GM19193 (cell line): ENCODE results near the gene MBD1.

Source experiments
- POLR2A ChIP-seq: IDR thresholded peaks from 4 replicates; pipeline ENCODE4 v1.6.1; 2011; ENCODE audit not compliant: insufficient read depth, insufficient read length; ENCODE audit errors: extremely low read depth

Gene MBD1

DNA sequence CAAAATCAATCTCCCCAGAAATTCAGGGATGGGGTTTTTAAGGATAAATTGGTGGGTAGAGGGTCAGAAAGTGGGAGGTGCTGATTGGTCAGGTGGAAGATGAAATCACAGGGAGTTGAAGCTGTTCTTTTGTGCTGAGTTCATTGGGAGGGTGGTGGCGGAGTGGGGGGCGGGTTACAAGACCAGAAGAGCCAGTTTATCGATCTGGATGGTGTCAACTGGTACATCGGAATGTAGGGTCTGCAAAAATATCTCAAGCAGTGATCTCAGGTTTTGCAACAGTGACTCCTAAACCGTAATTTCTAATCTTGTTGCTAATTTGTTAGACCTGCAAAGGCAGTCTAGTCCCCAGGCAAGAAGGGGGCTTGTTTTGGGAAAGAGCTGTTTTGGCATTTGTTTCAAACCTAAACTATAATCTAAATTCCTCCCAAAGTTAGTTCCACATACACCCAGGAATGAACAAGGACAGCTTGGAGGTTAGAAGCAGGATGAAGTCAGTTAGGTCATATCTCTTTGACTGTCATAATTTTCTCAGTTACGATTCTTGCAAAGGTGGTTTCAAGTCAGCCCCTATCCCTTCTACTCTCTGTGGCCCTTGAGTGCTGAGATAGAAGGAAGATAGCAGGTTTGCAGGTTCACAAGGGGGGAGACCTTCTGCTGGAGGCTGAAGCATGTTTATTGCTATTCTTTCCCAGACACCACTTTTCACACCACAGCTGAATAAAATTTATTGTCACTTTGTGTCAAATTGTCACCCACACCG, 18.5 kb upstream of the MBD1 start:
- no peak for TF ChIP-seq POLR2A

DNA sequence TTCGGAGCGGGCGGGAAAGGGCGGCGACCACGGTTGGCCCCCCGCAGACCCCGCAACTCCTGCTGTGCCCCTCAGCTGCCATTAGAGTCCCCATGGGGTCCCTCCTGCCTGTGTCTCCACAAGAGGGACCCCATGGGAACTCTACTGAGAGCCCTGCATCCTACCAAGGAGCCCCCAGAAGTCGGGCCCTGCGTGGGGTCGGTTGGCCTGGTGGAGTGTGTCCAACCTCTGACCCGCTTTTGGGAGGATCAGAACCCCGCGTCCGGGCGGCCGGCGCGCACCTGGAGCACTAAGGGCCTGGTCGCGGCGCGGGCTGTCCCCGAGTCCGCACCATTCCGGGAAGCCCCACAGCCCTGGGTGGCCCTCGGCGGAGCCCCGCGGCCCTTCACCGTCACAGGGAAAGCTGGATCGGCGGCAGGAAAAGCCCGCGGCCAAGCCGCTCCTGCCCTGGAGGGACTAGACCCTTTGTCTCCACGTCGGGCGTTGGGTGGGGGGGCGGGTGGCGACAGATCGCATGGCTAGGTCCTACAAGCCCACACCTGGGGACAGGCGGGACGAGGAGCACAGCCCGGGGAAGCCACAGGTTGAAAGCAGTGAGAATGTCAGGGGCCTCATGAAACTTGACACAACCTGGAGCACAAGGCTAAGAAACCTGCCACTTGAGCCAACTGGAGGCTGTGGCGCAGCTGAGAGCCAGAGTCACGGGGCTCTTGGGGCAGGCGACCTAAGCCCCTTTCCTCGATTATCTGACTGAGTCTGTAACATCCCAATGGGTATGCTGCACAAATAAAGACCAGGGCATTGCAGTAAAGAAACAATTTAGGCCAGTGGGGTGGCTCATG, 17.3 kb upstream of the MBD1 start:
- TF ChIP-seq POLR2A: no peak

DNA sequence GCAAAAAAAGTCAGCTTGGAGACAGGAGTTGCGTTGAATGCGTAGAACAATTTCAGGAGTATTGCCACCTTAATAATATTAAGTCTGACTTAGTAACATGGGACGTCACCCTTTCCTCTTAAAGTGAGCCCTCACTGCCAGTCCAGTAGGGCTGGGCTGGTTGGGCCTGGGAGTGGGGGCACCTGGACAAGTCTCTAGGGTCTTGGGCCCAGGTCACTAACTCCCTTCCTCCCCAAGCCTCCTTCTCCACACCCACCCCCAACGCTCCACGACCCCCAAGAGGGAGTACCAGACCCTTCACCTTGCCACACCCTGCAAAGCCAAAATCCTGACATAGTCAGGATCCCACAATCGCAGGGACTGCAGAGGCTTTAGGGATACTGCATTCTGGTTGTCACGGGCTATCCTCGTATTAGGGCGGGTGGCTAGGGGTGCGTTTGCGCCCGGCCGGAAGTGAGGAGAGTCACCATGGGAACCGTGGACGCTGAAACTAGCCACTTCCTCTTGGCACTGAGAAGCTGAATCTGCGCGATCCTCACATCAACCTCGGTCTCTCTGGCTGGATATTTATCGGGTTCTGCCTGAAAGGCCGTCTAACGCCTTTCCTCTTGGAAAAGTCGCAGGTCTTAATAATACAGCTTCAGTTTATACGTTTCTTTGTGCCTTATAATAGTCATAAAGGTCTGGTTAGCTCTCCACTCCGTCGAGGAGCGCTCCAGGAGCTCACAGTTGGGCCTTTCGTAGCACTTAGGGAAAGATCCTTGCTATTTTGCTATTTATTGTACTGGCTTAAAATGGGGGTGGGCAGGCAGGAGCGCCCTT, 16.5 kb upstream of the MBD1 start:
- TF ChIP-seq POLR2A: no peak

DNA sequence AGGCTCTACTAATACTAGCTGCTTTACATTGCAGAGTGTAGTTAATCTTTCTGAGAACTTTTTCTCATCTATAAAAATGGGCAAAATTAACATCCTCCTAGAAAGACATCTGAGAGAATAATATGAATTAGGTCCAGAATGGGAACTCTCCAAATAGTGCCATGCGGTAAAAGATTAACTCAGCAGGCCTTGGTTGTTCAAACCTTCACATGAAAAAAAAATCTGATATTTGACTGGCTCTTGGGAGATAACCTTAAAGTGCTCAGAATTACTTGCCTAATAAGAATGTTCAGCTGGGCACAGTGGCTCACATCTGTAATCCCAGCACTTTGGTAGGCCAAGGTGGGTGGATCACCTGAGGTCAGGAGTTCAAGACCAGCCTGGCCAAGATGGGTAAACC, 11.7 kb upstream of the MBD1 start:
- TF ChIP-seq POLR2A: no peak

DNA sequence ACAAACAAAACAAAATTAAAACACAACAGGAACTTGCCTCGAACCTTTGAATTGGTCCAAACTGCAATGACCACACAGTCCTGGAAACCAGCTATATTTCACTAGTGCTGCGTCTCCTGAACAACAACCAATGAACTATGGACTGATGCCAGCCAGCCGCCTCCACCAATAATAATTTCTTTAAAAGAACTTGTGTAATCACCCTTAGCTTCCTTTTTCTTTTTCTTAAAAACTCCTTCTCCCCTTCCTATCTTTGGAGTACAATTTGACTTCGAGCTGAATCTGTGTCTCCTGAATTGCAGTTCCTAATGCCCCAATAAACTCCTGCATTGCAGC, 7.8 kb upstream of the MBD1 start:
- no peak for TF ChIP-seq POLR2A

DNA sequence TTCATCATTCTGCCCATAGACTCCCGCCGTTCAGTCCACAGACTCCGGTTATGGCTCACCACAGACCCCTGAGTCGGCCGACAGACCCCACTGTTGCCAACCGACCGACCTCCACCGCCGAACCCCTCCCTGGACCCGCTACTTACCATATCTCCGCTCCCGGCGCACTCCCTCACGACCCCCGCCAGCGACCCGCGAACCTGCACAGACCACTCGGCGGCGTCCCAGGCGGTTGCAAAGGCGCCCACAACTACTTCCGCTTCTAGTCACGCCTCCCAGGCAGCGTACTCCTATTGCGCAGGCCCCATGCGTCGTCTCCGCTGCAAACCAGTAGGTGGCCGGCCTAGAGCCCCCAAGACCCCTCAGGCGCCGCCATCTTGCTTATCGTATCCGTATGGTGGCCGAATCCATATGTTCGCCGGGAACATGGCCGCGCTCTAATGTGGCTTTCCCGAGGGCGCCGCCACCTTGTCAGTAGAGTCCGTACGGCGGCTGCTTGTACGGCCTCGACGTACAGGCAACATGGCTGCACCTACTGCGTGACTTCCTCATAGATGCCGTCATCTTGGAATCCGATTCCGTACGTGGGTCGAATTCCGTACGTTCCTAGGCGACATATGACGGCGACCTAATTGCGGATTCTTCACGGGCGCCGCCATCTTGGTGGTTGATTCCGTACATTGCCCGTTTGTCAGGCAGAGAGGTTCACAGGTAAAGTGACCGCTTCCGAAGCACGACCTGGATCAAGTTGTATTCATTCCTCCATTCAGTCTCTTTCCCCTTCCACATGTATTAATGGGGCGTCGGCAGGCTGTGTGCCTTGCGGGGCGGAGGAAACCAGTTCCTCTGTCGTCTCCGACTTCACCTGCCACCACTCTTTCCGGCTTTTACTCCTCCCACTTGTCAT, 6.4 kb upstream of the MBD1 start, which contains the start of gene CXXC1:
Gene CXXC1, minus strand, starts transcription at position 252 of the 907 bp plus-strand sequence. Its CDS starts 103 bp downstream, at position 149.
- peak; percentile 77 for TF ChIP-seq POLR2A

DNA sequence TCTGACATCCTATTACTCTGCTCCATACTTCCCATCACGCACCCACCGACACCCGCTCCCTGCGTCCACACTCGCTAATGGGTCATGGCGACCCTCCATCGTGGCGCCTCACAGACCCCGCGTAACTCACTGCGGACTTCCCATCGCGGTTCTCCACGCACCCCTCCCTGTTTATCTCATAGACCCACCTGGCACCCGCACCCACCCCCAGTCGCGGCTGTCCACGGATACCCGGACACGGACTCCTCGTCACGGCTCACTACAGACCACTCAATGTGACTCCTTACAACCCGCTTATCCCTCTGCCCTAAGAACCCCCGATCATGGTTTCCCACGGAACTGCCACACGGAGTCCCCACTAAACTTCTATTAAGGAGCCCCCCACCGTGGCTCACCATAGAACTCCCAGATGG, 5.7 kb upstream of the MBD1 start:
- TF ChIP-seq POLR2A: no peak

DNA sequence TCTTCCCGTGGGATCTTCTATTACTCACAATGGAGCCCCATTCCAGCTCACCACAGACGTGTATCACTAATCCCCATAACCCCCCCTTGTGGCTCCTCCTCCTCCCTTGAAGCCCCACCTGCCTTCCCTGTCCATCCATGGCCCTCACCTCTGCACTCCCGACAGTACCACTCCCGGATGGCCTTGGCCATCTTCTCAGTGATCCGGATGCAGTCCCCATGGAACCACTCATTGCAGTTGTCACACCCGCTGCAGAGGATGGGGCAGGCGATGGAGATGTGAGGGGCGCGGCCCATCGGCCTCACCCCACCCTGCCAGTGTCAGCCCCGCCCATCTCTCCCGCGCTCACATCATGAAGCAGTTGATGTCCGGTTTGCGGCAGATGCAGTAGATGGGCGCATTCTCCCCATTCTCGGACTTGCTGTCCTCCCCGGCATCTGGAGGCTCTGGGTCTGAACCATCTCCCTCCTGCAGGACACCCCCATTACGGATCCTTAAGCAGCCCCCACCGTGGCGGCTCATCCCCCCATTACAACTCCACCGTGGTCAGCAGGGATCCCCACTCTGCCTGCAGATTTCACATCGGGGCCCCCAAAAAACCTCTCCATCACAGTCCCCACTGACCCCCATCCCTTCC, 5.2 kb upstream of the MBD1 start:
- no peak for TF ChIP-seq POLR2A

DNA sequence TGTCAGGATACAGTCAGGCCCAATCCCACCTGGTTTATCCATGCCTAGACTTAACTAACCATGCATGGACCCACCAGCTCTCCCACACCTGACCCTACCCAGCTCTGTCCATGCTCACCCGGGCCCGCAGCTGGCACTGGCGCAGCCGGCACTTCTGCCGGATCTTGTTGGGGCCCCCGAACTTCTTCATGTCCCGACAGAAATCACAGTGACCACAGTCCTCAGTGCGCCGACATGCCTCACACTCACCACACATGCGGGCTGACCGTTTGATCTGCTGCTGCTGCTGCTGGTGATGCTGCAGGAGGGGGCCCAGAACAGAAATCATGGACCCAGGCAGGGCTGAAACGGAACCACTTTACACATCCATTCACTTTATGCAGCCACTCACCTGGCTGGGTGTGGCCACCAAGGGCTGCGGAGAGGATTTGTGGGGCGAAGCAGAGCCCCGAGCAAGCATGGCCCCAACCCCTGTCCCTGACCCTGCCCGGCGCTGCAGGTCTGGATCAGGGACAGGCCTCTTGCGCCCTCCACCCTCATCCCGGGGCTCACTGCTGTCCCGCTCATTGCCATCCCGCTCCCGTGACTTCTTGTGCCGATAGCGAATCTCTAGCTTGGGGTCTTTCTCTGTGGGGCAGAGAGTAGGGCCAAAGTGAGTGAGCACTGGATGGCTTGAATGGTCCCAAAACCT, 4.5 kb upstream of the MBD1 start:
- TF ChIP-seq POLR2A: no peak

DNA sequence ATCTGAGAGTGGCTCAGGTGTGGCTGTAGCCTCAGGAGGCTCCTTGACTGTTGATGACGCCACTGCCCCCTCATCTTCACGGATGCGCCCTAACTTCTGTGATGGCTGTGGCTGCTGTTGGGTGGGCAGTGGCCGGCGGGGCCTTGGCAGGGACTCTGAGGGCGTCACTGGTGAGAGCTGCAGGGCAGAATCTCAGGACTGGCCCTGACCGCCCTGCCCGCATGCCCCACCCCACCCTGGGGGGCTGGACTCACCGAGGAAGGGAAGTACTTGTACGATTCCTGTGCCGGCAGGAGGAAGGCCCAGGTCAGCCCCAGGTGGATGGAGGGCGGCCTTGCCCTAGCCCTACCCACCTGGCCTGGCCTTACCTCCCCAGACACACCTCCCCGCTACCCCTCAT, 3.7 kb upstream of the MBD1 start:
- no peak for TF ChIP-seq POLR2A

DNA sequence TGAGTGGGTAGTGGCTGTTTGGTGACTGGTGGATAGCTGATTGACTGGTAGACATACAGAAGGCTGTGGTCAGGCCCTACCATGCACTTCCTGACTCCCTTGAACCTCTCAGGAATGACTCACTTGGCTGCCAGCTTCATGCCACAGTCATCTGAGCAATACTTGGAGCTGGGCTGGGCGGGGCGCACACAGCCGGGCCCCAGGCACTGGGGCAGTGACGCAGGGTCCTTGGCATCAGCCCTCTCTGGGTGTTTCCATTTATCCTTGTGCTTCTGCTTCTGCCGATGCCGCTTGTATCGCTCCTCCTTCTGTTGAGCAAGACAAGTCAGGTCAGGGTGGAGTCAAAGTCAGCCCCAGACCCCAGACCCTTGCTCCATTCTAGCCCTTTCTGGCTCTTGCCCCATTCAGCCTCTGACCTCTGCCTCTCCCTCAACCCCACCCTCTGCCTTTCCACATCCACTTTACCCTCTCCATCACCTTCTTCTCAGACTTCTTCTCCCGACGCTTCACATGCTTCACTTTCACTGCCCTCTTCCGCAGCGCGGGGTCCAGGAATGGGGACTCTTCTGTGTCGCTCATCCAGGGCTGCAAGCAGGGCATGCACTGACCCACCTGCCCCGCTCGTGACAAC, 3.0 kb upstream of the MBD1 start:
- no peak for TF ChIP-seq POLR2A

DNA sequence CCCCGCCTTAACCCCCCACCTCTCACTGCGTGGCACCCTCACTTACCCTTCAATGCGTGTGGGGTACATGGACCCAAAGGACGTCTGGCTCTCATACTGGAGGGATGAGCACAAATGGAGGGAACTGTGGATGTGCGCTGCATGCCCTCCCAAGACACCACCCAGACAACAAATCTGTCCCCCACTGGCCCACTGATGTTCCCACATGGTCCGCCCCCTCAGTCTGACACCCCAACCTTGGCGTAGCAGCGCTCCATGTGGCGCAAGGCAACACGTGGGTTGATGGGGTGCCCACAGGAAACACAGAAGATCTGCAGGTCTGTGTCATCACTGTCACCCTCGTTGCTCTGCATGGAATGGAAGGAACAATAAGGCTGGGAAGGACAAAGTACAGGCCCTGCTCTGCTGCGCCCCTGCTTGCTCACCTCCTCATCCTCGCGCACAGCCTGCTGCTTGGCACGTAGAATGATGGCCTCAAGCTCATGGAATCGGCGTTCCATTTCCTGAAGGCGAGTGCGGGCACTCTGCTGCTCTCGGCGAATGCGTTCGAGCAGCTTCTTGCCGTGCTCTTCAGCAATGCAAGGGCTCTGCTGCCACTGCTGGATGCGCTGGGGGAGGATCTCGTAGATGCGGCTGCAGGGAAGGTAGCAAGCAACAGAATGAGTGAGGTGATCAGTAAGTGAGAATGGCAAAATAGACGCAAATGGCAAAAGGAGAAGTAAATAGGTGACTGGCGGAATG, 2.3 kb upstream of the MBD1 start:
- no peak for TF ChIP-seq POLR2A

DNA sequence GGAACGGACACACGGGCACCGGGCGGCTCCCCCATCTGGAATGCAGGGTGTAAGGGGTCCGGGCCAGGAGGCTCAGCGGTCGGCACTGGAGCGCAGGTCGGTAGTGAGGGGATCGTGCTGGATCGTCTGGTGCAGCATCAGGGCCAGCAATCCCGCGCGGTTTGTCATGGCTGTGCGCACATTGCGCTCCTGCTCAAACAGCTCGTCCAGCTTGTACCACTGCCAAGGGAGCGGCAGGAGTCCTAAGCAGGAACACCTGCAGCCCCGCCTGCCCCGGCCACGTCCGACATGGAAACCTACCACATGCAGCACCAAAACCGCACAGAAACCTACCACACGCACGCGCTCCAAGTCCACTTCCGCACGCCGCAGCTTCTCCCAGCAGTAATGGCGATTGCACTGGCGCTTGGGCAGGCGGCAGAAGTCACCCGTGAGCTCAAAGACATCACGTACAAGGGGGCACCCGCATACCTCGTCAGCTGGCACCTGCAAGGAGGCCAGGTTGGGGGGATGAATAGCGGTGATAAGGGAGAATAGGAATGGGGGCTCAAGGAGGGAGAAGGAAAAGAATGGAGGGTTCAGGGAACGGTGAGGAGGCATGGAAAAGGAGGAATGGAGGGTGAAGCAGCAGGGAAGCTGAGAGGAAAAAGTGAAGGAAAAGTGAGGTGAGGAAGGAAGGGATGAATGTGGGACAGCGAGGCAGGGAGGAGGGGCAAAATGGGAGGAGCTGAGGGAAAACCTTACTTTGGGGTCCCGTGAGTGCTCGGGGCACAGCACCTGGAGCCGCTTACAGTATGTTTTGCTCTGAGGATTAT, 1.4 kb upstream of the MBD1 start:
- no peak for TF ChIP-seq POLR2A
